AG20443 (cell line): ENCODE results near the gene KRT16.
"Not testable (repeated sequence)": the region's sequence is repeated elsewhere in the genome, so short reads cannot be mapped to it uniquely, and the experiment has no call there.

Experiments
- DNase-seq: peaks from one replicate; pipeline ENCODE4 v3.0.0; 2012; ENCODE audit warnings: low spot score, mixed read lengths

The KRT16 gene

DNA sequence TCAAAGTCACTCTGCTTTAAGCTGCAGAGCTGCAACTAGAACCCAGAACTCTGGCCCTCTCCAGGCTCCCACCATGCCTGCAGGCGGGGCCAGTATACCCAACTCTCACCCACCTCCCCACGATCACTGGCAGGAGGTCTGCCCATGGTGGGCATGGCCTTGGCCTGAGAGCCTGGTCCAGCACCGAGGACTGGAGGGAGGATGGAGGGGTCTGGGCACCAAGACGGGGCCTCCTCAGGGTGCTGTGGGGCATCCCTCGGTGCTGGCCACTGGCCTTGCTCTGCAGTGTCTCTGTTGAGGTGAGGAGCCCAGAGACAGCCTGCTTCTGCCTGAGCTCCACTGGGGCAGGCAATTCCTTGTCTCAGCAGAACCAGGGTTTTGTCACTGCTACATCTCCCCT lies 1.5 kb upstream of the KRT16 start:
- DNase-seq: no peak

DNA sequence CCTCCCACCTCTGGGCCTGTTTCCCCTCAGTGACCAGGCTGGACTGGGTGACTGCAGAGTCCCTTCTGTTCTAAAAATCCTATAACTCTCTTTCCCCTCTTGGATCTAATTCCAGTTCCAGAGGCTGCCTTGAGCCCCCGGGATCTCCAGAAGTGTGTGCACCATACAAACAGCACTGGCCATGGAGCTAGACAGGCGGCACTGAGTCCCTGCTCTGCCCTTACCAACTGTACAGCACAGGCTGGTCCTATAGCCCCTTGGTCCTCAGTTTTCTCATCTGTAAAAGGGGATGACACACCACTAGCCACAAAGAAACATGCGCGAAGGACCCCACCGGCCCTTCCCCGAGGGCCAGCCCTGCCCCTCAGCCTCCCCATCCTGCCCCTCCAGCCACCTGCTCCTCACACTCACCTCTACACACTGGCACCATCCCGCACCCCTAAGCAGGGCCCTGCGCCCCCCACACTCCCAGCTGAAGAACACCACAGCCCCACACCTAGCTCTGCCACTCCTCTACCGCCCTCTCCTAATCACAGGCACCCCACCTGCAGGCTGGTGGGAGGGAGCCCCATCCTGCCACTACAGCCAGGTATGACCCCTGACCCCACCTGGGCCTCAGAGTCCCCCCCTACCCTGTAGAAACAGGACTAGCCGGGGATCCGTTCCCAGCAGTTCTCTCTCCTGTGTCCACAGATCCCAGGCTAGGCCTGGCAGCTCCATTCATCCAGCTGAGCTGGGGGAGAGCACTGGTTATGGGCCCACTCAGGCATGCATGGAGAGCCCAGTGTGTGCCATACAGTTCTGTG lies 913 bp upstream of the KRT16 start:
- DNase-seq: no peak

- no peak for DNase-seq
Measured at GRCh38 chr17:41610965-41611640, 1.5 kb downstream of the KRT16 start.

- DNase-seq: not testable (repeated sequence)
Measured at GRCh38 chr17:41610061-41610517, 2.5 kb downstream of the KRT16 start.

DNA sequence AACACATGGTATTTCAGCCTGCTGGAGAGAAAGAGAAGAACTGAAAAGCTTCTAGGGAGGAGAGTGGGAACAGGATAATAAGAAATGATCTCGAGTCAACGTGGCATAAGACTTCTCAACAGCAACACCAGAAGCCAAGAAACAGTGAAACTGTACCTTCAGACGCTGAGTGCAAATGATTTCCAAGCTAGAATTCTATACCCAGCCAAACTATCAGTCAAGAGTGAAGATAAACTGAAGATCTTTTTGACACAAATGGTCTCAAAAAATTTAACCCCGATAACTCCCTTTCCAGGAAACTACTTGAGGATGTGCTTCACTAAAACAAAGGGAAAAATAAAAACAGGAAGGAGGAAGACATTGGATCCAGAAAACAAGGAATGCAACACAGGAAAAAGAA lies 5.6 kb downstream of the KRT16 start:
- DNase-seq: not testable (repeated sequence)

DNA sequence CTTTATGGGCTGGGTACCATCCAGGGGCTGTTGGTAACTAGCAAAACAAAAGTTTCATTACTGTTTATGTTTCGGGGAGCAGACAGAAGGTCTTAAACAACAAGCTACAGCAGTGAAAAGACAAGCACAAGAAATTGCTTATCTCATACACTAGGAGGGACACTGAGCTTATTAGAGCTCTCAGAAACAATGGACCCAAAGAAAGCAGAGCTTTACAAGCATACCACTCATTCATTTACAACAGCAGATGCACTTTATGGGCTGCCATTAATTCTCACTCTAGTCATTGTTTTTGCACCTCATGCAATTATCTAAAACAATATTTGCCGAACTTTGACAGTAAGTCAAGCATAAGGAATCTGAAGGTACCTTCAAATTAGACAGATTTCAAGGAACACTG lies 10.0 kb downstream of the KRT16 start:
- no peak for DNase-seq

DNA sequence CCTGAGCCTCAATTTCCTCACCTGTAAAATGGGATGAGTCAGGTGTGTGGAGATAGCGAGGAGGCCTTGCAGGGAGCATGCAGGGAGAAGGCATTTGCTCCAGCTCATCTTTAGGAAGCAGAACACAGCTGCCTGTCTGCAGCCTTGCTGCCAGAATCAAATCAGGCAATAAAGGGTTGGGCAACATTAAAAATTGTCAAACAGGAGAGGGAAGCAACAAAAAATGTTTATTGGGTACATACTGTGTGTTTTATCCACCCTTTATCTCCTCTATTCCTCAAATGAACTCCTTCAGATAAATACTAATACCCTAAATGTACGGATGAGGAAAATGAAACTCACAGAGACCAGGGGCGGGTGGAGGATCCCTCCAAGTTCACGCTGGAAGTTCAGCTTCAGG lies 12.2 kb downstream of the KRT16 start:
- DNase-seq: no peak

GRCh38 chr17:41599680-41600079 lies 12.9 kb downstream of the KRT16 start:
- no peak for DNase-seq

- no peak for DNase-seq
Measured at GRCh38 chr17:41595585-41595984, 17.0 kb downstream of the KRT16 start.

- DNase-seq: no peak
Measured at GRCh38 chr17:41594363-41594915, 18.1 kb downstream of the KRT16 start.

GRCh38 chr17:41593306-41593981 lies 19.1 kb downstream of the KRT16 start:
- no peak for DNase-seq

- no peak for DNase-seq
Measured at GRCh38 chr17:41592601-41593305, 19.8 kb downstream of the KRT16 start.

DNA sequence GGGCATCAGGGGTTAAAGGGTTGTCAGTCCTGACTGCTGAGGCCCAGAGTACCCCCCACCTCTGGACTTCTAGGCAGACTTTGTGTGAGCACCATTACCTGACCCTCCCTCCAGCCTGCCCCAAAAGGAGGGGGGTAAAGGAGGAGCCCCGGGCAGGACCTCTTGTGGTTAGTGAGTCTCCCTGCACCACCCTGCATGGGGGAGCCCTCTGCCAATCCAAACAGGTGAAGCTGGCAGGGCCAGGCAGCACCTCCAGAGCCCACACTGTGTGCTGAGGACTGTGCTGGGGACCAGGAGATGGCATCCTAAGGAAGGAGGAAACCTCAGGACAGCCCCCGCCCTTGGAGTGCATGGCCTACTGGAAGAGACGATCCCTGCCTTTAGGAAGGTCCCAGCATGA lies 23.3 kb downstream of the KRT16 start:
- DNase-seq: no peak

GRCh38 chr17:41588126-41588810 lies 24.3 kb downstream of the KRT16 start:
- no peak for DNase-seq

DNA sequence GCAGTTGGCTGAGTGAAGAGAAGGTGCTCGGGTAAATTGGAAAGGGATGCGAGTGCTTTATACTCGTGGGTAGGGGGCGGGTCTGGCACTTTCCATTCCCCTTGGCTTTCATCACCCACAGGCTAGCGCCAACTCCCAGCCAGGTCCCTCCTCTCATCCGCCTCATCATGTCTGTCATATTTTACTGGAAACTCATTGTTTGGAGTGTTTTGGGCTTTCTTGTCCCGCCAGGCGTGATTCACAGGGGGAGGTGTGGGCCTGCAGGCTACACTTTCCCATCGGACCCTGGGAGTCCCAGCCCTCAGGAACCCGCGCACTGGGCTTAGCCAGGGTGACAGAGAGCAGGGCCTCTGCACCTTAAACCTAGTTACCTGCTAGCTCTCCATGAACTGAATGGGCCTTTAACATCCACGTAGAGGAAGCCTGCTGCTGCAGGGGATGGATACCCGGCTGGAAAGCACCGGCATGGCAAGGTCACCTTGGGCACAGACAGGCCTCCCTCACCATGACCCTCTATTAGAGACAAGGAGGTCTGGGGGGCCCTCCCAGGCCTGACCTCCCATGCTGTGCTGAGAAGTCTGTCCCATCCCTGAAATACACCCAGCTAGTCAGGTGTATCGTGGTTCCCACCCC lies 25.6 kb downstream of the KRT16 start, which contains the start of gene KRT14:
Gene KRT14 (minus strand): TSS at position 33 of the 633 bp plus-strand sequence. CDS start 61 bp downstream, outside the sequence.
- no peak for DNase-seq

- no peak for DNase-seq
Measured at GRCh38 chr17:41585301-41586056, 27.1 kb downstream of the KRT16 start.

GRCh38 chr17:41584331-41584927 lies 28.1 kb downstream of the KRT16 start:
- not testable (repeated sequence) for DNase-seq

DNA sequence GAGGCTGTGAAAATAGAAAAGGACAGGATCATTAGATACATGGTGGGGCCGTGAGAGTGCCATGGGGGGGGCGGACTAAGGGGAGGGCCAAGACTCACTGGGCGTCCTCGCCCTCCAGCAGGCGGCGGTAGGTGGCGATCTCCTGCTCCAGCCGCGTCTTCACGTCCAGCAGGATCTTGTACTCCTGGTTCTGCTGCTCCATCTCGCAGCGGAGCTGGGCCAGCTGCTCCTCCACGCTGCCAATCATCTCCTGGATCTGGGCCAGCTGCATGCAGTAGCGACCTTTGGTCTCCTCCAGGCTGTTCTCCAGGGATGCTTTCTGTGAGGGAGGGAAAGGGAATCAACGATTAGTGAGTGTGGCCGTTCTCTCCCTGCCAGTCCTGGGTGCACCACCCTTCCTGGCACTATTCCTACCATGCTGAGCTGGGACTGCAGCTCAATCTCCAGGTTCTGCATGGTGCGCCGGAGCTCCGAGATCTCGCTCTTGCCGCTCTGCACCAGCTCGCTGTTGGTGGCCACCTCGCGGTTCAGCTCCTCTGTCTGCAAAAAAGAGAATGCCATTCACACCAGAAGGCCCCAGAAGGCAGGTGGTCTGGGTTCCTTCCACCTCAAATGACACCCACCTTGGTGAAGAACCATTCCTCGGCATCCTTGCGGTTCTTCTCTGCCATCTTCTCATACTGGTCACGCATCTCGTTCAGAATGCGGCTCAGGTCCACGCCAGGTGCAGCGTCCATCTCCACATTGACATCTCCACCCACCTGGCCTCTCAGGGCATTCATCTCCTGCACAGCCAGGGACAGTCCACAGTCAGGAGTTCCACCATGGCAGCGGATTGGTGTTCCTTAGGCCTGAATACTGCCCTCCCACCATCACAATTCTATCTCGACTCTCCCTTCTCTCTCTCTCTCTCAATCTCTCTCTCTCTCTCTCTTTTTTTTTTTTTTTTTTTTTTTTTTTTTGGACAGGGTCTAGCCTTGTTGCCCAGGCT lies 29.1 kb downstream of the KRT16 start:
- DNase-seq: no peak
